Measurements from ENCODE around the gene TCERG1L.

GRCh38 chr10:131084791-131085090 lies 226.8 kb downstream of the TCERG1L start:
- TF ChIP-seq CTCF (IDR thresholded peaks at IDR 0.05) = no peak
- TF ChIP-seq POLR2AphosphoS5 (IDR thresholded peaks at IDR 0.05; ENCODE audit: low read depth, low read length) = no peak
- no peak for TF ChIP-seq REST (IDR thresholded peaks at IDR 0.05; ENCODE audit: insufficient read depth in 1 of 2, low read depth in 2 of 2, low read length in 1 of 2)
- TF ChIP-seq SIN3A (IDR thresholded peaks at IDR 0.05; ENCODE audit: borderline replicate concordance, insufficient read depth, low read depth, low read length) = no peak
- no peak for TF ChIP-seq TCF7L2 (IDR thresholded peaks at IDR 0.05; ENCODE audit: low read depth, low read length)

All from Panc1 (cell line).